WTC11 (cell line): ENCODE measurements around the gene CALY. TPM values are rescaled to one million over a fixed set of nuclear protein-coding genes. Genes with fewer than 3 reads are reported as not detected.
A peak's percentile ranks its signal among the peaks of the same experiment; 100 is the strongest.

ENCODE experiments used
- ATAC-seq: fragments of 200-7000 bp; cut with Tn5 transposase; 2 replicates; pipeline ENCODE4 v1.10.0; 2021; ENCODE audit warnings: mild to moderate bottlenecking, moderate library complexity
- CTCF ChIA-PET: fragments of 300-600 bp; sonication (Branson Sonifier 250); formaldehyde crosslinking; loops from one replicate; lab custom pipeline; 2021; ENCODE audit warnings: antibody characterized with exemption; lab: Charles Lee
- POLR2A ChIA-PET: fragments of 350-600 bp; sonication (Branson Sonifier 250); formaldehyde crosslinking; loops from one replicate; lab custom pipeline; 2021; ENCODE audit warnings: antibody characterized with exemption; lab: Charles Lee
- DNase-seq: peaks from one replicate; pipeline ENCODE4 v3.0.0; 2021; ENCODE audit warnings: low spot score
- H3K27ac Mint-ChIP-seq: 2 replicates; pipeline ENCODE4 v1.8.0; 2021; ENCODE audit warnings: mixed read lengths
- H3K27me3 Mint-ChIP-seq: 2 replicates; pipeline ENCODE4 v1.8.0; 2021; ENCODE audit warnings: low read depth, mild to moderate bottlenecking, moderate library complexity, mixed read lengths
- H3K36me3 Mint-ChIP-seq: 2 replicates; pipeline ENCODE4 v1.8.0; 2021; ENCODE audit warnings: mixed read lengths
- H3K4me1 Mint-ChIP-seq: 2 replicates; pipeline ENCODE4 v1.8.0; 2022; ENCODE audit warnings: mixed read lengths
- H3K4me3 Mint-ChIP-seq: 2 replicates; pipeline ENCODE4 v1.8.0; 2021; ENCODE audit warnings: mild to moderate bottlenecking, moderate library complexity, mixed read lengths
- H3K9me3 Mint-ChIP-seq: 2 replicates; pipeline ENCODE4 v1.8.0; 2021; ENCODE audit warnings: mixed read lengths
- ATF1 ChIP-seq: sonication (generic); formaldehyde crosslinking; IDR thresholded peaks from 2 replicates; pipeline ENCODE4 v1.8.1; 2023; ENCODE audit warnings: mild to moderate bottlenecking, moderate library complexity, missing genetic modification reagents
- ATF2 ChIP-seq: sonication (generic); formaldehyde crosslinking; IDR thresholded peaks from 2 replicates; pipeline ENCODE4 v1.8.1; 2022; ENCODE audit warnings: low read depth, missing genetic modification reagents, borderline replicate concordance
- CREB1 ChIP-seq: sonication (generic); formaldehyde crosslinking; IDR thresholded peaks from 2 replicates; pipeline ENCODE4 v1.8.0; 2023; ENCODE audit warnings: mild to moderate bottlenecking, missing genetic modification reagents
- CREM ChIP-seq: sonication (generic); formaldehyde crosslinking; IDR thresholded peaks from 2 replicates; pipeline ENCODE4 v1.8.1; 2022; ENCODE audit warnings: mild to moderate bottlenecking, missing genetic modification reagents, moderate library complexity
- GTF2I ChIP-seq: fragments of 250-450 bp; sonication (Bioruptor Pico); conservative IDR thresholded peaks from 2 replicates; pipeline ENCODE4 v1.4.0; 2021; ENCODE audit warnings: mild to moderate bottlenecking
- JAZF1 ChIP-seq: fragments of 250-450 bp; sonication (Bioruptor Pico); IDR thresholded peaks from 2 replicates; pipeline ENCODE4 v1.9.0; 2021; ENCODE audit warnings: moderate library complexity, mild to moderate bottlenecking, inconsistent platforms
- MYBL2 ChIP-seq: sonication (generic); formaldehyde crosslinking; IDR thresholded peaks from 2 replicates; pipeline ENCODE4 v1.8.1; 2023; ENCODE audit warnings: mild to moderate bottlenecking, moderate library complexity, missing genetic modification reagents
- NR2C2 ChIP-seq: sonication (generic); formaldehyde crosslinking; IDR thresholded peaks from 2 replicates; pipeline ENCODE4 v1.8.0; 2022; ENCODE audit warnings: mild to moderate bottlenecking, missing genetic modification reagents
- NR3C1 ChIP-seq: sonication (generic); formaldehyde crosslinking; conservative IDR thresholded peaks from 2 replicates; pipeline ENCODE4 v1.8.1; 2023; ENCODE audit warnings: low read depth, mild to moderate bottlenecking, missing genetic modification reagents
- PRDM15 ChIP-seq: sonication (generic); formaldehyde crosslinking; IDR thresholded peaks from 2 replicates; pipeline ENCODE4 v1.8.0; 2022; ENCODE audit warnings: missing genetic modification reagents
- TCF7 ChIP-seq: sonication (generic); formaldehyde crosslinking; IDR thresholded peaks from 2 replicates; pipeline ENCODE4 v1.8.0; 2022; ENCODE audit warnings: mild to moderate bottlenecking, low read depth, missing genetic modification reagents, moderate library complexity
- TEAD1 ChIP-seq: sonication (generic); formaldehyde crosslinking; IDR thresholded peaks from 2 replicates; pipeline ENCODE4 v1.8.0; 2022; ENCODE audit warnings: mild to moderate bottlenecking, missing genetic modification reagents
- TEAD4 ChIP-seq: sonication (generic); formaldehyde crosslinking; IDR thresholded peaks from 2 replicates; pipeline ENCODE4 v1.8.0; 2022; ENCODE audit warnings: mild to moderate bottlenecking, missing genetic modification reagents
- ZNF671 ChIP-seq: fragments of 250-450 bp; sonication (Bioruptor Pico); IDR thresholded peaks from 2 replicates; pipeline ENCODE4 v1.8.0; 2021; ENCODE audit warnings: mild to moderate bottlenecking
- total RNA-seq: library from RNA; stranded (reverse); gene quantifications from 3 replicates; pipeline ENCODE4 v1.2.3, GENCODE V29; 2021
- TF ChIP-seq, protein P1 (sequence below): sonication (generic); formaldehyde crosslinking; IDR thresholded peaks from 2 replicates; pipeline ENCODE4 v1.8.1; 2023; ENCODE audit warnings: mild to moderate bottlenecking, missing genetic modification reagents, moderate library complexity
- TF ChIP-seq, protein P2 (sequence below): sonication (generic); formaldehyde crosslinking; IDR thresholded peaks from 2 replicates; pipeline ENCODE4 v1.8.0; 2022; ENCODE audit warnings: mild to moderate bottlenecking, missing genetic modification reagents
- TF ChIP-seq, protein P3 (sequence below): fragments of 250-450 bp; sonication (Bioruptor Pico); IDR thresholded peaks from 2 replicates; pipeline ENCODE4 v1.9.0; 2021; ENCODE audit warnings: moderate library complexity, mild to moderate bottlenecking, inconsistent platforms, borderline replicate concordance
- TF ChIP-seq, protein P4 (sequence below): sonication (generic); formaldehyde crosslinking; IDR thresholded peaks from 2 replicates; pipeline ENCODE4 v1.8.0; 2023; ENCODE audit warnings: missing genetic modification reagents, mild to moderate bottlenecking, borderline replicate concordance

CALY gene
- total RNA-seq, 1 experiment from 2014 or later, result 0.63 TPM

- Mint-ChIP-seq H3K36me3 (peaks cover 22% of the 10 kb centered on the region), H3K4me1 (peaks cover 2% of the 10 kb centered on the region; the same call in 1 of the 2 replicates), H3K27ac (no peak overlapping the region), H3K27me3 (peaks cover 38% of the 10 kb centered on the region), H3K9me3 (no peaks in the 10 kb centered on the region), H3K4me3 (peak overlapping the region; percentile 69)
- ATAC-seq, result no peak
- no peak for DNase-seq
- TF ChIP-seq NR2C2, result no peak
- TF ChIP-seq TCF7 (CRISPR knock-in tag), result no peak
- TF ChIP-seq TEAD1 (CRISPR knock-in tag), result no peak
- TF ChIP-seq, protein P1, sequence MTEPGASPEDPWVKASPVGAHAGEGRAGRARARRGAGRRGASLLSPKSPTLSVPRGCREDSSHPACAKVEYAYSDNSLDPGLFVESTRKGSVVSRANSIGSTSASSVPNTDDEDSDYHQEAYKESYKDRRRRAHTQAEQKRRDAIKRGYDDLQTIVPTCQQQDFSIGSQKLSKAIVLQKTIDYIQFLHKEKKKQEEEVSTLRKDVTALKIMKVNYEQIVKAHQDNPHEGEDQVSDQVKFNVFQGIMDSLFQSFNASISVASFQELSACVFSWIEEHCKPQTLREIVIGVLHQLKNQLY (CRISPR knock-in tag), result no peak
- TF ChIP-seq ATF1 (CRISPR knock-in tag), result no peak
- TF ChIP-seq, protein P2, sequence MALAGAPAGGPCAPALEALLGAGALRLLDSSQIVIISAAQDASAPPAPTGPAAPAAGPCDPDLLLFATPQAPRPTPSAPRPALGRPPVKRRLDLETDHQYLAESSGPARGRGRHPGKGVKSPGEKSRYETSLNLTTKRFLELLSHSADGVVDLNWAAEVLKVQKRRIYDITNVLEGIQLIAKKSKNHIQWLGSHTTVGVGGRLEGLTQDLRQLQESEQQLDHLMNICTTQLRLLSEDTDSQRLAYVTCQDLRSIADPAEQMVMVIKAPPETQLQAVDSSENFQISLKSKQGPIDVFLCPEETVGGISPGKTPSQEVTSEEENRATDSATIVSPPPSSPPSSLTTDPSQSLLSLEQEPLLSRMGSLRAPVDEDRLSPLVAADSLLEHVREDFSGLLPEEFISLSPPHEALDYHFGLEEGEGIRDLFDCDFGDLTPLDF, result no peak
- TF ChIP-seq GTF2I (CRISPR knock-in tag), result no peak
- TF ChIP-seq ATF2 (CRISPR knock-in tag), result no peak
- TF ChIP-seq, protein P3, sequence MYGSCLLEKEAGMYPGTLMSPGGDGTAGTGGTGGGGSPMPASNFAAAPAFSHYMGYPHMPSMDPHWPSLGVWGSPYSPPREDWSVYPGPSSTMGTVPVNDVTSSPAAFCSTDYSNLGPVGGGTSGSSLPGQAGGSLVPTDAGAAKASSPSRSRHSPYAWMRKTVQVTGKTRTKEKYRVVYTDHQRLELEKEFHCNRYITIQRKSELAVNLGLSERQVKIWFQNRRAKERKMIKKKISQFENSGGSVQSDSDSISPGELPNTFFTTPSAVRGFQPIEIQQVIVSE (CRISPR knock-in tag), result no peak
- TF ChIP-seq NR3C1 (CRISPR knock-in tag), result no peak
- no peak for TF ChIP-seq PRDM15 (CRISPR knock-in tag)
- ChIA-PET POLR2A (no interaction called here), CTCF (interaction anchor here (1.6 kb wide), 1 partner anchor 43 kb away, joined by 7 read pairs; no protein-coding TSS in a partner anchor)
Observed at GRCh38 chr10:133372507-133372906, 35.8 kb upstream of the CALY start.

DNA sequence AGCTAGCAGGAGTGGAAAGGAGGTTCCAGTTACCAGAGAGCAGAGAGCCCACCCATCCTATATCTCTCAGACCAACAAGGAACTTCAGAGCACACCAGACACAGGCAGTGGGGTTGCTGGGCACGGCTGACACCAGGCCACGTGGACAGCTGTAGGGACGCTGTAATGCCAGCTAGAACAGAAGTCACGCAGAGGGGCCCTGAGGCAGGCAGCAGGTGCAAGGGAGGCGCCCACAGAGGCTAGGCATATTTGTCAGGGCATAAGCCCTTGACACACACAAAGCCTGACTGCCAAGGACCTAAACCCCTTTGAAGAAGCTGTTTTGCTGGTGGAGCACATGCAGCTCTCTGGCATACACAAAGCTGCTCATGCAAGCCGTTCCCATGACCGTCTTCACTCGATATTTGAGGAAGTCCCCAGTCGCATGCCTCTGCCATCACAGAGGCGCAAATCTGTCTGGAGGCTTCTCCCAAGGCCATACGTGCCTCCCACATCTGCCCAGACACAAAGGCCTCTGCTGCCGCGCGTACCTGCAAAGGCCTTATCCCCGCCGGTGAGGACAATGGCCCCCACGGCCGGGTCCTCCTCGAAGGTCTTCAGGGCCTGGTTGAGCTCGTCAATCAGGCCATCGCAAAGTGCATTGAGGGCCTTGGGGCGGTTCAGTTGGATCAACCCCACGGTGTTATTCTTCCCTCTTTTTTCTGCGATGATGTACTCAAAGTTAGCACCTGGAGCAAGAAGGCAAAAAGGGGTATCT lies 33.5 kb upstream of the CALY start:
- Mint-ChIP-seq H3K27me3 (peaks cover 15% of the 10 kb centered on the region), H3K27ac (no peak overlapping the region), H3K36me3 (peaks cover 31% of the 10 kb centered on the region), H3K9me3 (no peaks in the 10 kb centered on the region), H3K4me3 (no peak overlapping the region), H3K4me1 (peaks cover 2% of the 10 kb centered on the region; the same call in 1 of the 2 replicates)
- CTCF ChIA-PET, result no interaction called here
- DNase-seq, result no peak
- no peak for ATAC-seq
- POLR2A ChIA-PET, result no interaction called here
- TF ChIP-seq ZNF671 (CRISPR knock-in tag), result no peak
- TF ChIP-seq, protein P4, sequence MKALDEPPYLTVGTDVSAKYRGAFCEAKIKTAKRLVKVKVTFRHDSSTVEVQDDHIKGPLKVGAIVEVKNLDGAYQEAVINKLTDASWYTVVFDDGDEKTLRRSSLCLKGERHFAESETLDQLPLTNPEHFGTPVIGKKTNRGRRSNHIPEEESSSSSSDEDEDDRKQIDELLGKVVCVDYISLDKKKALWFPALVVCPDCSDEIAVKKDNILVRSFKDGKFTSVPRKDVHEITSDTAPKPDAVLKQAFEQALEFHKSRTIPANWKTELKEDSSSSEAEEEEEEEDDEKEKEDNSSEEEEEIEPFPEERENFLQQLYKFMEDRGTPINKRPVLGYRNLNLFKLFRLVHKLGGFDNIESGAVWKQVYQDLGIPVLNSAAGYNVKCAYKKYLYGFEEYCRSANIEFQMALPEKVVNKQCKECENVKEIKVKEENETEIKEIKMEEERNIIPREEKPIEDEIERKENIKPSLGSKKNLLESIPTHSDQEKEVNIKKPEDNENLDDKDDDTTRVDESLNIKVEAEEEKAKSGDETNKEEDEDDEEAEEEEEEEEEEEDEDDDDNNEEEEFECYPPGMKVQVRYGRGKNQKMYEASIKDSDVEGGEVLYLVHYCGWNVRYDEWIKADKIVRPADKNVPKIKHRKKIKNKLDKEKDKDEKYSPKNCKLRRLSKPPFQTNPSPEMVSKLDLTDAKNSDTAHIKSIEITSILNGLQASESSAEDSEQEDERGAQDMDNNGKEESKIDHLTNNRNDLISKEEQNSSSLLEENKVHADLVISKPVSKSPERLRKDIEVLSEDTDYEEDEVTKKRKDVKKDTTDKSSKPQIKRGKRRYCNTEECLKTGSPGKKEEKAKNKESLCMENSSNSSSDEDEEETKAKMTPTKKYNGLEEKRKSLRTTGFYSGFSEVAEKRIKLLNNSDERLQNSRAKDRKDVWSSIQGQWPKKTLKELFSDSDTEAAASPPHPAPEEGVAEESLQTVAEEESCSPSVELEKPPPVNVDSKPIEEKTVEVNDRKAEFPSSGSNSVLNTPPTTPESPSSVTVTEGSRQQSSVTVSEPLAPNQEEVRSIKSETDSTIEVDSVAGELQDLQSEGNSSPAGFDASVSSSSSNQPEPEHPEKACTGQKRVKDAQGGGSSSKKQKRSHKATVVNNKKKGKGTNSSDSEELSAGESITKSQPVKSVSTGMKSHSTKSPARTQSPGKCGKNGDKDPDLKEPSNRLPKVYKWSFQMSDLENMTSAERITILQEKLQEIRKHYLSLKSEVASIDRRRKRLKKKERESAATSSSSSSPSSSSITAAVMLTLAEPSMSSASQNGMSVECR (CRISPR knock-in tag), result no peak
- TF ChIP-seq CREB1, result no peak
- TF ChIP-seq TEAD4 (CRISPR knock-in tag), result no peak
- no peak for TF ChIP-seq NR3C1 (CRISPR knock-in tag)
- no peak for TF ChIP-seq MYBL2 (CRISPR knock-in tag)
- TF ChIP-seq ATF1 (CRISPR knock-in tag), result no peak
- TF ChIP-seq CREM (CRISPR knock-in tag), result no peak
- TF ChIP-seq JAZF1 (CRISPR knock-in tag), result no peak
